ENCODE measurements around the gene TP53I13. TPM values are rescaled to one million over a fixed set of nuclear protein-coding genes. Genes with fewer than 3 reads are reported as not detected.

TP53I13 gene
- total and polyA plus RNA-seq, 2 of the 13 experiments (the other 11 are each of a cell fraction or from before 2014, with no cell fraction given), result 16.9 to 25.7 TPM

- no peak for TF ChIP-seq ZBTB39 (CRISPR knock-in tag; IDR thresholded peaks at IDR 0.05)
- no peak for TF ChIP-seq E2F5 (CRISPR knock-in tag; conservative IDR thresholded peaks at IDR 0.05)
- TF ChIP-seq SRSF4 (IDR thresholded peaks at IDR 0.05; ENCODE audit: low read depth, low read length, poor library complexity, severe bottlenecking), result no peak
- TF ChIP-seq KLF6 (CRISPR knock-in tag; IDR thresholded peaks at IDR 0.05), result no peak
- 0 out of 2 replicates have a peak, but pooled peaks have one; percentile 41 for TF ChIP-seq ZNF558 (CRISPR knock-in tag; IDR thresholded peaks at IDR 0.05; ENCODE audit: borderline replicate concordance)
- no peak for TF ChIP-seq ZNF75D (CRISPR knock-in tag; IDR thresholded peaks at IDR 0.05; ENCODE audit: borderline replicate concordance)
- no peak for TF ChIP-seq SALL2 (CRISPR knock-in tag; IDR thresholded peaks at IDR 0.05)
- TF ChIP-seq YY1 (IDR thresholded peaks at IDR 0.05; ENCODE audit: insufficient read depth, insufficient replicate concordance, low read depth, low read length), result no peak
- TF ChIP-seq ZNF354B (CRISPR knock-in tag; IDR thresholded peaks at IDR 0.05), result no peak
- TF ChIP-seq SMAD1 (CRISPR knock-in tag; IDR thresholded peaks at IDR 0.05; ENCODE audit: borderline replicate concordance, low read depth), result 0 out of 2 replicates have a peak, but pooled peaks have one; percentile 29
- TF ChIP-seq ZNF713 (CRISPR knock-in tag; IDR thresholded peaks at IDR 0.05), result no peak
- TF ChIP-seq, protein P1, sequence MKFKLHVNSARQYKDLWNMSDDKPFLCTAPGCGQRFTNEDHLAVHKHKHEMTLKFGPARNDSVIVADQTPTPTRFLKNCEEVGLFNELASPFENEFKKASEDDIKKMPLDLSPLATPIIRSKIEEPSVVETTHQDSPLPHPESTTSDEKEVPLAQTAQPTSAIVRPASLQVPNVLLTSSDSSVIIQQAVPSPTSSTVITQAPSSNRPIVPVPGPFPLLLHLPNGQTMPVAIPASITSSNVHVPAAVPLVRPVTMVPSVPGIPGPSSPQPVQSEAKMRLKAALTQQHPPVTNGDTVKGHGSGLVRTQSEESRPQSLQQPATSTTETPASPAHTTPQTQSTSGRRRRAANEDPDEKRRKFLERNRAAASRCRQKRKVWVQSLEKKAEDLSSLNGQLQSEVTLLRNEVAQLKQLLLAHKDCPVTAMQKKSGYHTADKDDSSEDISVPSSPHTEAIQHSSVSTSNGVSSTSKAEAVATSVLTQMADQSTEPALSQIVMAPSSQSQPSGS (CRISPR knock-in tag; IDR thresholded peaks at IDR 0.05), result no peak
- TF ChIP-seq SMARCC2 (IDR thresholded peaks at IDR 0.05), result no peak
- no peak for TF ChIP-seq ZNF20 (CRISPR knock-in tag; IDR thresholded peaks at IDR 0.05)
- TF ChIP-seq, protein P2, sequence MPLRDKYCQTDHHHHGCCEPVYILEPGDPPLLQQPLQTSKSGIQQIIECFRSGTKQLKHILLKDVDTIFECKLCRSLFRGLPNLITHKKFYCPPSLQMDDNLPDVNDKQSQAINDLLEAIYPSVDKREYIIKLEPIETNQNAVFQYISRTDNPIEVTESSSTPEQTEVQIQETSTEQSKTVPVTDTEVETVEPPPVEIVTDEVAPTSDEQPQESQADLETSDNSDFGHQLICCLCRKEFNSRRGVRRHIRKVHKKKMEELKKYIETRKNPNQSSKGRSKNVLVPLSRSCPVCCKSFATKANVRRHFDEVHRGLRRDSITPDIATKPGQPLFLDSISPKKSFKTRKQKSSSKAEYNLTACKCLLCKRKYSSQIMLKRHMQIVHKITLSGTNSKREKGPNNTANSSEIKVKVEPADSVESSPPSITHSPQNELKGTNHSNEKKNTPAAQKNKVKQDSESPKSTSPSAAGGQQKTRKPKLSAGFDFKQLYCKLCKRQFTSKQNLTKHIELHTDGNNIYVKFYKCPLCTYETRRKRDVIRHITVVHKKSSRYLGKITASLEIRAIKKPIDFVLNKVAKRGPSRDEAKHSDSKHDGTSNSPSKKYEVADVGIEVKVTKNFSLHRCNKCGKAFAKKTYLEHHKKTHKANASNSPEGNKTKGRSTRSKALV (CRISPR knock-in tag; IDR thresholded peaks at IDR 0.05), result peak; percentile 88; the same call in 1 of the 2 replicates
- TF ChIP-seq, protein P3, sequence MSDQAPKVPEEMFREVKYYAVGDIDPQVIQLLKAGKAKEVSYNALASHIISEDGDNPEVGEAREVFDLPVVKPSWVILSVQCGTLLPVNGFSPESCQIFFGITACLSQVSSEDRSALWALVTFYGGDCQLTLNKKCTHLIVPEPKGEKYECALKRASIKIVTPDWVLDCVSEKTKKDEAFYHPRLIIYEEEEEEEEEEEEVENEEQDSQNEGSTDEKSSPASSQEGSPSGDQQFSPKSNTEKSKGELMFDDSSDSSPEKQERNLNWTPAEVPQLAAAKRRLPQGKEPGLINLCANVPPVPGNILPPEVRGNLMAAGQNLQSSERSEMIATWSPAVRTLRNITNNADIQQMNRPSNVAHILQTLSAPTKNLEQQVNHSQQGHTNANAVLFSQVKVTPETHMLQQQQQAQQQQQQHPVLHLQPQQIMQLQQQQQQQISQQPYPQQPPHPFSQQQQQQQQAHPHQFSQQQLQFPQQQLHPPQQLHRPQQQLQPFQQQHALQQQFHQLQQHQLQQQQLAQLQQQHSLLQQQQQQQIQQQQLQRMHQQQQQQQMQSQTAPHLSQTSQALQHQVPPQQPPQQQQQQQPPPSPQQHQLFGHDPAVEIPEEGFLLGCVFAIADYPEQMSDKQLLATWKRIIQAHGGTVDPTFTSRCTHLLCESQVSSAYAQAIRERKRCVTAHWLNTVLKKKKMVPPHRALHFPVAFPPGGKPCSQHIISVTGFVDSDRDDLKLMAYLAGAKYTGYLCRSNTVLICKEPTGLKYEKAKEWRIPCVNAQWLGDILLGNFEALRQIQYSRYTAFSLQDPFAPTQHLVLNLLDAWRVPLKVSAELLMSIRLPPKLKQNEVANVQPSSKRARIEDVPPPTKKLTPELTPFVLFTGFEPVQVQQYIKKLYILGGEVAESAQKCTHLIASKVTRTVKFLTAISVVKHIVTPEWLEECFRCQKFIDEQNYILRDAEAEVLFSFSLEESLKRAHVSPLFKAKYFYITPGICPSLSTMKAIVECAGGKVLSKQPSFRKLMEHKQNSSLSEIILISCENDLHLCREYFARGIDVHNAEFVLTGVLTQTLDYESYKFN (CRISPR knock-in tag; conservative IDR thresholded peaks at IDR 0.05), result no peak
These were observed 49.2 kb downstream of the TP53I13 start (continued) for GRCh38 chr17:29617481-29618271.

Data from HepG2 (cell line).